Kidney tubule cell (primary cell): ENCODE results near the gene F2R.
"Not testable (repeated sequence)": the region's sequence is repeated elsewhere in the genome, so short reads cannot be mapped to it uniquely, and the experiment has no call there.

Experiments used
- DNase-seq: peaks from one replicate; pipeline ENCODE4 v3.0.0-alpha.2; 2018; ENCODE audit warnings: low spot score

F2R gene

GRCh38 chr5:76761118-76761517 is 45.2 kb downstream of the F2R start:
- DNase-seq = not testable (repeated sequence)

- DNase-seq = no peak
Measured at GRCh38 chr5:76762484-76762883, 46.6 kb downstream of the F2R start.

DNA sequence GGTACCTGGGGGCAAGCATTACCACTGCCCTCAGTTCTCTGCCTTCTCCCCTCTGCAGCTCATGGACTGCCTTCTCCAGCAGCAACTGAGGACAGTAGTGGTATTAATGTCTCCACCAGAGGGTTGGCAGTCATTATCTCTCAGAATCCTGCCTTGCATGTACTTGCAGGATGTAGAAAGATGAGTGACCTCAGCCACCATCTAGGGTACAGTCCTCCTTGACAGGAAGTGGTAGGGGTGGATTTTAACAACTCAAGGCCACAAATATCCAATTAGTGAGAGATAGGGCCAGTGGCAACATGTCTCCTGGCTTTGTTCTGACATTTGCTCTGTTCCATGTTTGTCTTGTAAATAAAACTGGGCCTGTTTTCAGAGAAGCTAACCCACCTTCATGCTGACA is 47.2 kb downstream of the F2R start:
- DNase-seq = no peak

GRCh38 chr5:76764374-76764773 is 48.4 kb downstream of the F2R start:
- DNase-seq = no peak

GRCh38 chr5:76765249-76765648 is 49.3 kb downstream of the F2R start:
- no peak for DNase-seq

- peak; percentile 23 for DNase-seq
Measured at GRCh38 chr5:76766746-76767145, 50.8 kb downstream of the F2R start.

DNA sequence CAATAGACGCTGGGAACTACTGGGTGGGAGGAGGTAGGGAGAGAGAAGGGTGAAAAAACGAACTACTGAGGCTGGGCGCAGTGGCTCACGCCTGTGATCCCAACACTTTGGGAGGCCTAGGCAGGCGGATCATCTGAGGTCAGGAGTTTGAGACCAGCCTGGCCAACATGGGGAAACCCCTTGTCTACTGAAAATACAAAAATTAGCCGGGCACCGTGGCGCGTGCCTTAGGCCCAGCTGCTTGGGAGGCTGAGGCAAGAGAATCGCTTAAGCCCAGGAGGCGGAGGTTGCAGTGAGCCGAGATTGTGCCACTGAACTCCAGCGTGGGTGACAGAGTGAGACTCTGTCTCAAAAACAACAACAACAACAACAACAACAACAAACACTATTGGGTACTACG is 55.1 kb downstream of the F2R start:
- not testable (repeated sequence) for DNase-seq

DNA sequence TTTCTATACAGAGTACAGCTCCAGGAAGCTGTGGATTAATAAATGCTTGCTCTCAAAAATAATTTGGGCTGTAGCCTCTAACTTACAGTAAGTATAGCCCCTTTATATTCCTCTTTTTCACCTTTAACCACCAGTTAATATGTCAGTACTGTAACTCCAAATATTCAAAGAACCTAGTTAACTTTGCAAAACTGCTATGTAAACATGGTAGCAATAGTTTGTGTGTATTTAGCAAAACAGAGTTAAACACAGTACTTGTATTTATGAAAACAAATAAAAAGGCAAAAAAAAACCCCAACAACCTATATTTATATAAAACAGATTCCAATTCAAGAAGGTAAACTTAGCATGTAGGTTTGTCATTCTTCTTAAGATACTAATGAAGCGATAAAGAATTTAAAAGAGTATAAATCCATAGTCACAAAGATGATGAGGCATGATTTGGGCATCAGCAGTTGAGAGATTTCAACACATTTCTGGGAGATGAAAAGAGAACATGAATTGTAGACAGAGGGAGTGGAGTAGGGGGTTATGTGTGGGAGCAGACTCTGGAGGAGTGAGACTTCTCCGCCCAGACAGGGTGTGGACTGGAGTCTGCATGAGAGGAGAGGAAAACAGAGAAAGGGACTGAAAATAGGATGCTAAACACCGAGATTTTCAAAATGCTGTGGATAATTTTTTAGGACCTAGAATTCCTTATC is 55.9 kb downstream of the F2R start:
- no peak for DNase-seq

DNA sequence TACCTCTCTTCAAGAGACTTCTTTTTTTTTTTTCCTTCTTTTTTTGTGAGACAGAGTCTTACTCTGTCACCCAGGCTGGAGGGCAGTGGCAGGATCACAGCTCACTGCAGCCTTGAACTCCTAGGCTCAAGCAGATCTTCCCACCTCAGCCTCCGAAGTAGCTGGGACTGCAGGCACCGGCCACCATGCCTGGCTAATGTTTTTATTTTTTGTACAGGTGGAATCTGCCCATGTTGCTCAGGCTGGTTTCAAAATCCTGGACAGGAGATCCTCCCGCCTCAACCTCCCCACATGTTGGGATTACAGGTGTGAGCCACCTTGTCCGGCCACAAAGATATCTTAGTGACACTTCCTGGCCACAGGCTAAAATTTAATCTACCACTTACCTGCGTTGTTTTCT is 60.0 kb downstream of the F2R start:
- DNase-seq = no peak

- no peak for DNase-seq
Measured at GRCh38 chr5:76776391-76776790, 60.5 kb downstream of the F2R start.

DNA sequence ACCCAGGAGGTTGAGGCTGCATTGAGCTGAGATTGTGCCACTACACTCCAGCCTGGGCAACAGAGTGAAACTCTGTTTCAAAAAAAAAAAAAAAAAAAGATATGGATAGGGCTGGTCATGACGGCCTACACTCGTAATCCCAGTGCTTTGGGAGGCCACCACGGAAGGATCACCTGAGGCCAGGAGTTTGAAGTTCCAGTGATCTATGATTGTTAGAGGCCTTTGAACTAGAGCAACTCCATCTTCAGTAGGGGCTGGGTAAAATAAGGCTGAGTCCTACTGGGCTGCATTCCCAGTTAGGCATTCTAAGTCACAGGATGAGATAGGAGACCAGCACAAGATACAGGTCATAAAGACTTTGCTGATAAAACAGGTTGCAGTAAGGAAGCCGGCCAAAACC is 64.7 kb downstream of the F2R start:
- not testable (repeated sequence) for DNase-seq

DNA sequence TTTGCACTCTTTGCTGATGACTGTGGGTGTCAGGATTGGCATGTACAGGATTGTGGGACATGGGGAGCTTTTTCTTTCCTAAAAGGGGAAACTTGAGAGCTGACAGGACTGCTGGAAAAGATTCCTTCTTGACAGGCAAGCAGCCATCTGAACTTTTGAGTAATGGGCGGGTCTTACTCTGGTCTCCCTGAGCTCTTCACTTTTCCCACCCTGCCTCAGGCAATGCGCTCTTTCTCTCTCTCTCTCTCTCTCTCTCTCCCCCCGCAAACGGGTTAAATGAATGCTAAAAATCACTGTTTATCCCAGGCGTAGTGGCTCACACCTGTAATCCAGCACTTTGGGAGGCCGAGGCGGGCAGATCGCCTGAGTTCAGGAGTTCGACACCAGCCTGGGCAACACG is 65.8 kb downstream of the F2R start:
- no peak for DNase-seq

DNA sequence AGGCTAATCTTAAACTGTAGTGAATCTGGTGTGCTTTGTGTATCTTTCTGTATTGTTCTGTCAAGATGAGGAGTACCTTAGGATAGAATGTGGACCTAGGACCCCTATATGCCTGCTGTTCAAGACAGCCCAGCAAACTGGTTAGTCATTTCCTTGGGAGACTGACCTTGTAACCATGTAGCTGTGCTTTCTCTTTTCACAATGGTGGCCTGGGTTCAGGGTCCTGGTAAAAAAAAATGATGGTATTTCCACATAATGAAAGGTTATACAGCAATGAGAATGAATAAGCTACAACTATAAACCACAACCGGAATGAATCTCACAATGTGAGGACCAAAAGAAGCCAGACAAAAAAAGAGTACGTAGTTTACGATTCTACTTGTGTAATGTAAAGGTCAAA is 66.5 kb downstream of the F2R start:
- DNase-seq = no peak
